SK-N-SH treated with all-trans-retinoic acid at 6 μM for 48 hours (cell line): ENCODE results near the gene ARSJ.

Experiments used
- ATAC-seq: fragments of 200-7000 bp; cut with Tn5 transposase; 3 replicates; pipeline ENCODE4 v1.9.1; 2020; ENCODE audit warnings: mild to moderate bottlenecking, moderate library complexity
- ARNTL ChIP-seq: fragments of 450-650 bp; formaldehyde crosslinking; IDR thresholded peaks from 2 replicates; pipeline ENCODE4 v1.5.0; 2020; ENCODE audit warnings: low read depth, mild to moderate bottlenecking, moderate library complexity, borderline replicate concordance
- BACH2 ChIP-seq: fragments of 250-450 bp; sonication (Bioruptor Pico); IDR thresholded peaks from 2 replicates; pipeline ENCODE4 v1.9.0; 2021; ENCODE audit warnings: mild to moderate bottlenecking, borderline replicate concordance
- CSDC2 ChIP-seq: fragments of 250-450 bp; sonication (Bioruptor Pico); IDR thresholded peaks from 2 replicates; pipeline ENCODE4 v1.5.0; 2020; ENCODE audit warnings: mild to moderate bottlenecking, moderate library complexity
- ESRRG ChIP-seq: fragments of 250-450 bp; sonication (Bioruptor Pico); IDR thresholded peaks from 2 replicates; pipeline ENCODE4 v1.6.1; 2021; ENCODE audit warnings: mild to moderate bottlenecking
- GLIS3 ChIP-seq: fragments of 250-450 bp; sonication (Bioruptor Pico); IDR thresholded peaks from 2 replicates; pipeline ENCODE4 v1.5.0; 2020; ENCODE audit warnings: mild to moderate bottlenecking, moderate library complexity
- ISL1 ChIP-seq: fragments of 250-450 bp; sonication (Bioruptor Pico); IDR thresholded peaks from 2 replicates; pipeline ENCODE4 v2.1.2; 2022; ENCODE audit warnings: mild to moderate bottlenecking, moderate library complexity
- OSR1 ChIP-seq: fragments of 250-450 bp; sonication (Bioruptor Pico); IDR thresholded peaks from 2 replicates; pipeline ENCODE4 v1.8.0; 2022; ENCODE audit warnings: moderate library complexity, mild to moderate bottlenecking, inconsistent platforms
- PPARA ChIP-seq: fragments of 250-450 bp; sonication (Bioruptor Pico); IDR thresholded peaks from 2 replicates; pipeline ENCODE4 v1.5.0; 2020; ENCODE audit warnings: mild to moderate bottlenecking, borderline replicate concordance
- RARB ChIP-seq: fragments of 250-450 bp; sonication (Bioruptor Pico); IDR thresholded peaks from 2 replicates; pipeline ENCODE4 v1.8.0; 2021; ENCODE audit warnings: mild to moderate bottlenecking, moderate library complexity
- SNAI2 ChIP-seq: fragments of 250-450 bp; sonication (Bioruptor Pico); IDR thresholded peaks from 2 replicates; pipeline ENCODE4 v1.5.0; 2020; ENCODE audit warnings: mild to moderate bottlenecking, moderate library complexity
- TCF4 ChIP-seq: fragments of 250-450 bp; sonication (Bioruptor Pico); IDR thresholded peaks from 2 replicates; pipeline ENCODE4 v1.8.0; 2021; ENCODE audit warnings: mild to moderate bottlenecking, moderate library complexity, borderline replicate concordance
- TOX ChIP-seq: fragments of 250-450 bp; sonication (Bioruptor Pico); IDR thresholded peaks from 2 replicates; pipeline ENCODE4 v1.8.0; 2021; ENCODE audit warnings: mild to moderate bottlenecking, moderate library complexity, borderline replicate concordance
- ZC3H10 ChIP-seq: fragments of 250-450 bp; sonication (Bioruptor Pico); IDR thresholded peaks from 2 replicates; pipeline ENCODE4 v1.5.1; 2021; ENCODE audit warnings: mild to moderate bottlenecking, moderate library complexity
- ZFP3 ChIP-seq: fragments of 250-450 bp; sonication (Bioruptor Pico); IDR thresholded peaks from 2 replicates; pipeline ENCODE4 v1.5.0; 2020; ENCODE audit warnings: mild to moderate bottlenecking, moderate library complexity
- ZNF565 ChIP-seq: fragments of 450-650 bp; formaldehyde crosslinking; conservative IDR thresholded peaks from 2 replicates; pipeline ENCODE4 v1.5.0; 2020; ENCODE audit warnings: low read depth, mild to moderate bottlenecking, moderate library complexity
- ZNF70 ChIP-seq: fragments of 450-650 bp; formaldehyde crosslinking; IDR thresholded peaks from 2 replicates; pipeline ENCODE4 v1.5.0; 2020; ENCODE audit warnings: mild to moderate bottlenecking, moderate library complexity
- ZNF8 ChIP-seq: fragments of 450-650 bp; formaldehyde crosslinking; IDR thresholded peaks from 2 replicates; pipeline ENCODE4 v1.5.0; 2020; ENCODE audit warnings: mild to moderate bottlenecking, moderate library complexity
- TF ChIP-seq, protein P1 (sequence below): fragments of 250-450 bp; sonication (Bioruptor Pico); IDR thresholded peaks from 2 replicates; pipeline ENCODE4 v1.5.1; 2020; ENCODE audit warnings: low read depth, mild to moderate bottlenecking, moderate library complexity
- TF ChIP-seq, protein P2 (sequence below): fragments of 250-450 bp; sonication (Bioruptor Pico); IDR thresholded peaks from 2 replicates; pipeline ENCODE4 v1.8.0; 2020; ENCODE audit warnings: mild to moderate bottlenecking, moderate library complexity, borderline replicate concordance
- TF ChIP-seq, protein P3 (sequence below): fragments of 250-450 bp; sonication (Bioruptor Pico); IDR thresholded peaks from 2 replicates; pipeline ENCODE4 v1.8.0; 2021; ENCODE audit warnings: low read depth, mild to moderate bottlenecking, moderate library complexity, borderline replicate concordance
- TF ChIP-seq, protein P4 (sequence below): fragments of 250-450 bp; sonication (Bioruptor Pico); IDR thresholded peaks from 2 replicates; pipeline ENCODE4 v1.5.0; 2020; ENCODE audit warnings: mild to moderate bottlenecking, moderate library complexity

ARSJ gene

DNA sequence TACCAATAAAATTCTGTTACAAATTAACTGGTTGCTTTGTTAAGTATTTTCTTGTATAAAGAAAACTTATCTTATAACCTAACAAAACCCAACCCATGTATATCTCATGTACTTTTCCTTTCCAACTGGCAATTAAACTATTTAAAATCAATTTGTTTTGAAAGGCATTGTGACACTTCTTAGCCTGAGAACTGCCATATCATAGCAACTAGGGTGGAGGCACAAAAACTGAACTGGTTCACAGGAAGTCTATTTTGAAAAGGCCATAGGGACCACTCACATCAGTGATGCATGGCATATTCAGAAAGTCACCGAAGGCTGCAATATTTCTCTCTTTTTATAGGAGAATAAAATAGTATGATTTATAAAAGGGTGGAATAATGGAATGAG, 40.5 kb upstream of the ARSJ start:
- no peak for ATAC-seq
- TF ChIP-seq CSDC2 (CRISPR knock-in tag), result no peak

DNA sequence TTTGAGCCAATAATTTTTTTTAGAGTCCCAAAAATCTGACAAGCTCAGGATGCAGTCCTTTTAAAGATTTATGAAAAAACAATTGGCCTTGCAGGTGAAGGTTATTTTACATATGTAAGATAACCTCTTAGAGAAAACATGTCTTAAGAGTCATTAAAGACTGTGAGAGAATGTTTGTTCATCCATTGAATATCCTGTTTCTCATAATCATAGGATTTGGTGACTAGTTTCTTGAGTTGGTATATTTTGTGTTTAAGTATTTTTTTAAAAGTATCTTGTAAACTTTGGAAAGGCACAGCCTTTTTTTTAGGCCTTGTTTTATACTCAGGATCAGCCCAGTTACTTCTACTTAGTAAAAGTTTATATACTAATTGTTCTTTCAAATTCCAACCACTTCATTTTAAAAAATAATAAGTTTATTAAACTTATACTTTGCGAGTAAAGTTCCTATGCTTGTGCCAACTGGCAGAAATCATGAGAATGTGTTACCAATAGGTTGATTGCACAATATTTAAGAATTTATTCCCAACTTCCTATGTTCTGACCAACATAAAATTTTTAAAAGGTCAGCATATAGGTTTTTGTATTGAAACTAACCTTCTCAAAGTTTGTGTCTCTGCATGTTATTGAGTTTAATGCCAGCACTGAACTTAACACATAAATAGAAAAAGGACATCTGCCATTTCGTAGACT, 40.0 kb upstream of the ARSJ start:
- ATAC-seq, result no peak
- TF ChIP-seq GLIS3 (CRISPR knock-in tag), result no peak
- TF ChIP-seq ISL1 (CRISPR knock-in tag), result no peak
- no peak for TF ChIP-seq ZC3H10
- no peak for TF ChIP-seq CSDC2 (CRISPR knock-in tag)
- no peak for TF ChIP-seq ESRRG (CRISPR knock-in tag)
- no peak for TF ChIP-seq ZNF8 (CRISPR knock-in tag)
- no peak for TF ChIP-seq ARNTL (CRISPR knock-in tag)
- TF ChIP-seq, protein P1, sequence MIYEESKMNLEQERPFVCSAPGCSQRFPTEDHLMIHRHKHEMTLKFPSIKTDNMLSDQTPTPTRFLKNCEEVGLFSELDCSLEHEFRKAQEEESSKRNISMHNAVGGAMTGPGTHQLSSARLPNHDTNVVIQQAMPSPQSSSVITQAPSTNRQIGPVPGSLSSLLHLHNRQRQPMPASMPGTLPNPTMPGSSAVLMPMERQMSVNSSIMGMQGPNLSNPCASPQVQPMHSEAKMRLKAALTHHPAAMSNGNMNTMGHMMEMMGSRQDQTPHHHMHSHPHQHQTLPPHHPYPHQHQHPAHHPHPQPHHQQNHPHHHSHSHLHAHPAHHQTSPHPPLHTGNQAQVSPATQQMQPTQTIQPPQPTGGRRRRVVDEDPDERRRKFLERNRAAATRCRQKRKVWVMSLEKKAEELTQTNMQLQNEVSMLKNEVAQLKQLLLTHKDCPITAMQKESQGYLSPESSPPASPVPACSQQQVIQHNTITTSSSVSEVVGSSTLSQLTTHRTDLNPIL (CRISPR knock-in tag), result no peak
- TF ChIP-seq BACH2, result no peak
- TF ChIP-seq TCF4 (CRISPR knock-in tag), result no peak
- no peak for TF ChIP-seq OSR1 (CRISPR knock-in tag)

DNA sequence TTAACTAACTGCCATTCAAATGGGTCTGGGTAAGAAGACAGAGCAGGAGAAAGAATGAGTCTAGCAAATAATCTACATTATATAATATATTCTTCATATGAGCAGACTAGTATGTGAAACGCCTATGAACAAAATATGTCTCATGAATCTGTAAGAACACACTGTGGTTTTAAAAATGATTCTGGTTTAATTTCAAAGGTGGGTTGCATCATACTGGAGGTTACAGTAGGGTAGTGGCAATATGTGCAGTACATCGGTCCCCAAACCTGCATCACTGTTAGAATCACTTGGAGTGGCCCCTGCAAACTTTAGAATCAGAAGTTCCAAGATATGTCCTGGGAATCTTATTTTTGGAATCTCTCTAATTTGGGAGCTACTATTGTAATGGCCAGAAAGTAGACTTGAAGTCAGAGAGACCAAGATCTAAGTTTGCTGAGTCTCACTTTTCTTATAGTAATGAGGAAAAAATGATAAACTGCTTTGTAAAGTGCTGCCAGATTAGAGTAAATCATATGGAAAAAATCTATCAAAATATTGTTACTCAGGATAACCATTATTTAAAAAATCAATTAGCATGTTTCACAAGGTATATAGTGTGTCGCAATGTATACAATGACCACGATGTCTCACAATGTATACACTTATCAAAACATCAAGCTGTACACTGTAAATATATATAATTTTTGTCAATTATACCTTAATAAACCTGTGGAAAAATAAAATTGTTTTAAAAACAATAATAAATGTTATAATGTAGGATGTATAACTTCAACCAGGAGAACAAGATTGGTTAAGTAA, 37.9 kb upstream of the ARSJ start:
- TF ChIP-seq, protein P2, sequence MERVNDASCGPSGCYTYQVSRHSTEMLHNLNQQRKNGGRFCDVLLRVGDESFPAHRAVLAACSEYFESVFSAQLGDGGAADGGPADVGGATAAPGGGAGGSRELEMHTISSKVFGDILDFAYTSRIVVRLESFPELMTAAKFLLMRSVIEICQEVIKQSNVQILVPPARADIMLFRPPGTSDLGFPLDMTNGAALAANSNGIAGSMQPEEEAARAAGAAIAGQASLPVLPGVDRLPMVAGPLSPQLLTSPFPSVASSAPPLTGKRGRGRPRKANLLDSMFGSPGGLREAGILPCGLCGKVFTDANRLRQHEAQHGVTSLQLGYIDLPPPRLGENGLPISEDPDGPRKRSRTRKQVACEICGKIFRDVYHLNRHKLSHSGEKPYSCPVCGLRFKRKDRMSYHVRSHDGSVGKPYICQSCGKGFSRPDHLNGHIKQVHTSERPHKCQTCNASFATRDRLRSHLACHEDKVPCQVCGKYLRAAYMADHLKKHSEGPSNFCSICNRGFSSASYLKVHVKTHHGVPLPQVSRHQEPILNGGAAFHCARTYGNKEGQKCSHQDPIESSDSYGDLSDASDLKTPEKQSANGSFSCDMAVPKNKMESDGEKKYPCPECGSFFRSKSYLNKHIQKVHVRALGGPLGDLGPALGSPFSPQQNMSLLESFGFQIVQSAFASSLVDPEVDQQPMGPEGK (CRISPR knock-in tag), result no peak
- no peak for TF ChIP-seq ZNF565 (CRISPR knock-in tag)
- TF ChIP-seq RARB (CRISPR knock-in tag), result no peak
- TF ChIP-seq BACH2, result no peak
- no peak for TF ChIP-seq TOX (CRISPR knock-in tag)
- TF ChIP-seq SNAI2 (CRISPR knock-in tag), result no peak
- TF ChIP-seq, protein P1 (CRISPR knock-in tag), result no peak
- TF ChIP-seq, protein P3, sequence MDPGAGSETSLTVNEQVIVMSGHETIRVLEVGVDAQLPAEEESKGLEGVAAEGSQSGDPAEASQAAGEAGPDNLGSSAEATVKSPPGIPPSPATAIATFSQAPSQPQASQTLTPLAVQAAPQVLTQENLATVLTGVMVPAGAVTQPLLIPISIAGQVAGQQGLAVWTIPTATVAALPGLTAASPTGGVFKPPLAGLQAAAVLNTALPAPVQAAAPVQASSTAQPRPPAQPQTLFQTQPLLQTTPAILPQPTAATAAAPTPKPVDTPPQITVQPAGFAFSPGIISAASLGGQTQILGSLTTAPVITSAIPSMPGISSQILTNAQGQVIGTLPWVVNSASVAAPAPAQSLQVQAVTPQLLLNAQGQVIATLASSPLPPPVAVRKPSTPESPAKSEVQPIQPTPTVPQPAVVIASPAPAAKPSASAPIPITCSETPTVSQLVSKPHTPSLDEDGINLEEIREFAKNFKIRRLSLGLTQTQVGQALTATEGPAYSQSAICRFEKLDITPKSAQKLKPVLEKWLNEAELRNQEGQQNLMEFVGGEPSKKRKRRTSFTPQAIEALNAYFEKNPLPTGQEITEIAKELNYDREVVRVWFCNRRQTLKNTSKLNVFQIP, result no peak
- TF ChIP-seq ZC3H10, result no peak
- TF ChIP-seq TCF4 (CRISPR knock-in tag), result no peak
- TF ChIP-seq ZFP3 (CRISPR knock-in tag), result no peak
- no peak for TF ChIP-seq PPARA (CRISPR knock-in tag)
- TF ChIP-seq, protein P4, sequence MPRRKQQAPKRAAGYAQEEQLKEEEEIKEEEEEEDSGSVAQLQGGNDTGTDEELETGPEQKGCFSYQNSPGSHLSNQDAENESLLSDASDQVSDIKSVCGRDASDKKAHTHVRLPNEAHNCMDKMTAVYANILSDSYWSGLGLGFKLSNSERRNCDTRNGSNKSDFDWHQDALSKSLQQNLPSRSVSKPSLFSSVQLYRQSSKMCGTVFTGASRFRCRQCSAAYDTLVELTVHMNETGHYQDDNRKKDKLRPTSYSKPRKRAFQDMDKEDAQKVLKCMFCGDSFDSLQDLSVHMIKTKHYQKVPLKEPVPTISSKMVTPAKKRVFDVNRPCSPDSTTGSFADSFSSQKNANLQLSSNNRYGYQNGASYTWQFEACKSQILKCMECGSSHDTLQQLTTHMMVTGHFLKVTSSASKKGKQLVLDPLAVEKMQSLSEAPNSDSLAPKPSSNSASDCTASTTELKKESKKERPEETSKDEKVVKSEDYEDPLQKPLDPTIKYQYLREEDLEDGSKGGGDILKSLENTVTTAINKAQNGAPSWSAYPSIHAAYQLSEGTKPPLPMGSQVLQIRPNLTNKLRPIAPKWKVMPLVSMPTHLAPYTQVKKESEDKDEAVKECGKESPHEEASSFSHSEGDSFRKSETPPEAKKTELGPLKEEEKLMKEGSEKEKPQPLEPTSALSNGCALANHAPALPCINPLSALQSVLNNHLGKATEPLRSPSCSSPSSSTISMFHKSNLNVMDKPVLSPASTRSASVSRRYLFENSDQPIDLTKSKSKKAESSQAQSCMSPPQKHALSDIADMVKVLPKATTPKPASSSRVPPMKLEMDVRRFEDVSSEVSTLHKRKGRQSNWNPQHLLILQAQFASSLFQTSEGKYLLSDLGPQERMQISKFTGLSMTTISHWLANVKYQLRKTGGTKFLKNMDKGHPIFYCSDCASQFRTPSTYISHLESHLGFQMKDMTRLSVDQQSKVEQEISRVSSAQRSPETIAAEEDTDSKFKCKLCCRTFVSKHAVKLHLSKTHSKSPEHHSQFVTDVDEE (CRISPR knock-in tag), result no peak
- no peak for TF ChIP-seq ZNF70
- TF ChIP-seq CSDC2 (CRISPR knock-in tag), result no peak
- TF ChIP-seq GLIS3 (CRISPR knock-in tag), result no peak
- TF ChIP-seq ISL1 (CRISPR knock-in tag), result no peak
- TF ChIP-seq ZNF8 (CRISPR knock-in tag), result no peak
- TF ChIP-seq, all 23 proteins: peak for 0
- ATAC-seq, result no peak
